ENCODE data around the gene PRMT7.

- TF ChIP-seq CTCF (conservative IDR thresholded peaks at IDR 0.05; ENCODE audit: low read length) (no peak), EZH2phosphoT487 (IDR thresholded peaks at IDR 0.05; ENCODE audit: borderline replicate concordance) (no peak)
Measured at GRCh38 chr16:68309799-68310198, 1.0 kb upstream of the PRMT7 start.
